Lung (tissue), 12 donors: ENCODE data around the gene GET4. TPM values are rescaled to one million over a fixed set of nuclear protein-coding genes. Genes with fewer than 3 reads are reported as not detected.
"Not testable (repeated sequence)": the region's sequence is repeated elsewhere in the genome, so short reads cannot be mapped to it uniquely, and the experiment has no call there.

Experiments used
- ATAC-seq: fragments of 200-7000 bp; cut with Tn5 transposase; one replicate; pipeline ENCODE4 v1.9.1; 2020; ENCODE audit warnings: moderate number of reproducible peaks; ENCODE audit not compliant: insufficient read depth, low FRiP score
- DNase-seq, 3 donors: peaks; one replicate each; pipeline ENCODE4 v3.0.0-alpha.2; 2013 to 2017
- H3K27ac ChIP-seq, 2 donors: one replicate each; pipeline ENCODE4 v1.5.1; 2013; ENCODE audit warnings: mild to moderate bottlenecking in 2 of 2, moderate library complexity in 2 of 2, control low read depth in 1 of 2, inconsistent platforms in 1 of 2, low read depth in 1 of 2, low read length in 1 of 2
- H3K27me3 ChIP-seq, 3 donors: one replicate each; pipeline ENCODE4 v1.5.1; 2013; ENCODE audit warnings: low read length in 2 of 3; ENCODE audit not compliant: control insufficient read depth in 3 of 3, insufficient read depth in 3 of 3
- H3K36me3 ChIP-seq, 4 donors: one replicate each; pipeline ENCODE4 v1.5.1; 2013; ENCODE audit warnings: low read length in 4 of 4, mild to moderate bottlenecking in 1 of 4, moderate library complexity in 1 of 4; ENCODE audit not compliant: control insufficient read depth in 4 of 4, insufficient read depth in 4 of 4
- H3K4me1 ChIP-seq, 5 donors: one replicate each; pipeline ENCODE4 v1.5.1; 2013; ENCODE audit warnings: low read length in 5 of 5, mild to moderate bottlenecking in 2 of 5, moderate library complexity in 1 of 5; ENCODE audit not compliant: control insufficient read depth in 5 of 5, insufficient read depth in 5 of 5
- H3K4me3 ChIP-seq: one replicate; pipeline ENCODE4 v1.5.1; 2013; ENCODE audit warnings: mild to moderate bottlenecking, control low read depth, moderate library complexity
- H3K9ac ChIP-seq, 2 donors: one replicate each; pipeline ENCODE4 v1.5.1; 2013; ENCODE audit warnings: low read length in 2 of 2, control low read depth in 1 of 2; ENCODE audit not compliant: insufficient read depth in 1 of 2
- H3K9me3 ChIP-seq, 4 donors: one replicate each; pipeline ENCODE4 v1.5.1; 2013; ENCODE audit warnings: low read length in 3 of 4, mild to moderate bottlenecking in 1 of 4, moderate library complexity in 1 of 4; ENCODE audit not compliant: control insufficient read depth in 4 of 4, insufficient read depth in 3 of 4
- CTCF ChIP-seq: IDR thresholded peaks from 2 replicates; pipeline ENCODE4 v1.5.1; 2012; ENCODE audit warnings: mild to moderate bottlenecking; ENCODE audit errors: control extremely low read depth, extremely low read depth
- WGBS, 2 donors: extraction: QIAGEN DNeasy Blood & Tissue Kit; methylation state at CpG; one replicate each; pipeline ENCODE4 v1.1.7; 2013; 5-methylcytosine and 5-hydroxymethylcytosine counted together
- polyA plus RNA-seq, 2 donors: library from polyadenylated mRNA; stranded (reverse); fragments of 200-250 nt; gene quantifications; one replicate each; pipeline ENCODE4 v1.2.1, GENCODE V29; 2013
- total RNA-seq, 2 donors: library from RNA; depleted of rRNA in 1 of 2; stranded (reverse); fragments of >200 nt in 1 of 2; gene quantifications; one replicate each; pipeline ENCODE4 v1.2.1, GENCODE V29; 2014 to 2021
- donor health status: control.
- donor health status: control.
- donor health status: Bipolar disorder and iron deficiency.
- donor health status: healthy.
- donor health status: DM: yes; HTN: yes; CAD: no.

The GET4 gene
- total and polyA plus RNA-seq, 4 donors = 34.1 to 41.8 (median 40.0) TPM

- Histone ChIP-seq H3K27ac (no peak overlapping the region), H3K4me3 (no peak overlapping the region), H3K27me3 (no peaks in the 10 kb centered on the region), H3K36me3 (peaks cover 5 to 35% (median 25%) of the 10 kb centered on the region in 4 donors), H3K9me3 (no peaks in the 10 kb centered on the region), H3K9ac (no peak overlapping the region), H3K4me1 (no peaks in the 10 kb centered on the region)
- no peak for ATAC-seq
- TF ChIP-seq CTCF = no peak
- no peak for DNase-seq
- WGBS, 2 donors = 95 to 96% methylated on average over 11 of the region's 11 CpGs
Measured at GRCh38 chr7:845731-846130, 30.6 kb upstream of the GET4 start.

GRCh38 chr7:846958-847650, 29.2 kb upstream of the GET4 start:
- peaks cover 9 to 36% (median 24%) of the 10 kb centered on the region in 4 donors for H3K36me3 ChIP-seq
- DNase-seq, H3K9me3 ChIP-seq, H3K4me1 ChIP-seq, H3K27ac ChIP-seq, H3K27me3 ChIP-seq, H3K9ac ChIP-seq, H3K4me3 ChIP-seq, ATAC-seq: not testable (repeated sequence)
- 97 to 99% methylated on average over 25 to 37 of the region's 37 CpGs for WGBS, 2 donors

- peaks cover 14 to 36% (median 25%) of the 10 kb centered on the region in 4 donors for H3K36me3 ChIP-seq
- not testable (repeated sequence) for DNase-seq
Measured at GRCh38 chr7:847728-848127, 28.6 kb upstream of the GET4 start.

GRCh38 chr7:849145-849544, 27.2 kb upstream of the GET4 start:
- no peak for ATAC-seq

More at GRCh38 chr7:847728-848127, 28.6 kb upstream of the GET4 start:
- not testable (repeated sequence) for H3K4me3 ChIP-seq, H3K27ac ChIP-seq, H3K9ac ChIP-seq, H3K4me1 ChIP-seq, ATAC-seq, H3K9me3 ChIP-seq, H3K27me3 ChIP-seq
- 95 to 97% methylated on average over 14 to 20 of the region's 28 CpGs for WGBS, 2 donors

More at GRCh38 chr7:849145-849544, 27.2 kb upstream of the GET4 start:
- WGBS, 2 donors = 93 to 94% methylated on average over 14 of the region's 14 CpGs
- Histone ChIP-seq H3K27me3 (no peaks in the 10 kb centered on the region), H3K36me3 (peaks cover 21 to 43% (median 31%) of the 10 kb centered on the region in 4 donors), H3K9me3 (no peaks in the 10 kb centered on the region), H3K4me3 (no peak overlapping the region), H3K27ac (no peak overlapping the region), H3K9ac (no peak overlapping the region), H3K4me1 (no peaks in the 10 kb centered on the region)
- no peak for TF ChIP-seq CTCF
- no peak for DNase-seq
